ENCODE data around the gene ACTN3. TPM values are rescaled to one million over a fixed set of nuclear protein-coding genes. Genes with fewer than 3 reads are reported as not detected.
A peak's percentile ranks its signal among the peaks of the same experiment; 100 is the strongest.
"Not testable (repeated sequence)": the region's sequence is repeated elsewhere in the genome, so short reads cannot be mapped to it uniquely, and the experiment has no call there.

Gene ACTN3
- total RNA-seq, 6 experiments from 2014 or later, result not detected

- H3K4me3 ChIP-seq, result no peak overlapping the region
- no peak for DNase-seq
- H3K27me3 ChIP-seq, result no peaks in the 10 kb centered on the region
- ATAC-seq, result no peak
- peaks cover 0 to 10% (median 0%) of the 10 kb centered on the region in 4 donors for H3K4me1 ChIP-seq
- intact Hi-C loops (cut with DNase I), result no loop called here
- no peaks in the 10 kb centered on the region for H3K36me3 ChIP-seq
- H3K9me3 ChIP-seq, result no peaks in the 10 kb centered on the region
- 80% methylated on average over 1 of the region's 4 CpGs for WGBS (ENCODE audit: insufficient coverage, low coverage, low lambda C conversion rate, missing lambda C conversion rate)
- no peak overlapping the region for H3K27ac ChIP-seq
- TF ChIP-seq POLR2A (IDR thresholded peaks at IDR 0.05), result no peak
Observed at GRCh38 chr11:66541892-66542291, 4.8 kb upstream of the ACTN3 start.

DNA sequence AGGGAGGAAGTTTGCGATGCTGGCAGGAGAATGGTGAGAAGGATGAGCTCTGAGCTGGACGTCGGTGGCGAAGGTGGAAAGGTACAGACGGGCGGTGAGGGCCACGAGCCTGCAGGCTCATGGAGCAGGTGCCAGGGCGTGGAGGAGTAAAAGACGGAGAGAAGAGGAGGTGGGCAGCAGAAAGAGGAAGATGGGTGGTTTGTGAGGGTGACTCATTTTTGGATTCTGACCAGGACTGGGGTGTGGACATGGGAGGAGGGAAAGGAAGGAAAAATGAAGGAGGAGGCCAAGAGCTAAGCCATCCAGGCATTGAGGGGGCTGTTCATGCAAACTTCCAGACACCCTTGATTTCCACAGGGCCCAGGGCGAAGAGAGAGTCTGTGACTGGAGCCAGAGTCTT lies 4.3 kb upstream of the ACTN3 start:
- intact Hi-C loops (cut with DNase I), result no loop called here
- no peak for TF ChIP-seq POLR2A (IDR thresholded peaks at IDR 0.05)
- TF ChIP-seq CTCF (IDR thresholded peaks at IDR 0.05), result no peak
- Histone ChIP-seq H3K4me1 (peaks cover 0 to 10% (median 0%) of the 10 kb centered on the region in 4 donors), H3K4me3 (no peak overlapping the region), H3K27ac (no peak overlapping the region), H3K9me3 (no peaks in the 10 kb centered on the region), H3K36me3 (no peaks in the 10 kb centered on the region), H3K27me3 (no peaks in the 10 kb centered on the region)
- DNase-seq (no peak), ATAC-seq (no peak)
- WGBS (ENCODE audit: insufficient coverage, low coverage, low lambda C conversion rate, missing lambda C conversion rate), result 90% methylated on average over 10 of the region's 10 CpGs

DNA sequence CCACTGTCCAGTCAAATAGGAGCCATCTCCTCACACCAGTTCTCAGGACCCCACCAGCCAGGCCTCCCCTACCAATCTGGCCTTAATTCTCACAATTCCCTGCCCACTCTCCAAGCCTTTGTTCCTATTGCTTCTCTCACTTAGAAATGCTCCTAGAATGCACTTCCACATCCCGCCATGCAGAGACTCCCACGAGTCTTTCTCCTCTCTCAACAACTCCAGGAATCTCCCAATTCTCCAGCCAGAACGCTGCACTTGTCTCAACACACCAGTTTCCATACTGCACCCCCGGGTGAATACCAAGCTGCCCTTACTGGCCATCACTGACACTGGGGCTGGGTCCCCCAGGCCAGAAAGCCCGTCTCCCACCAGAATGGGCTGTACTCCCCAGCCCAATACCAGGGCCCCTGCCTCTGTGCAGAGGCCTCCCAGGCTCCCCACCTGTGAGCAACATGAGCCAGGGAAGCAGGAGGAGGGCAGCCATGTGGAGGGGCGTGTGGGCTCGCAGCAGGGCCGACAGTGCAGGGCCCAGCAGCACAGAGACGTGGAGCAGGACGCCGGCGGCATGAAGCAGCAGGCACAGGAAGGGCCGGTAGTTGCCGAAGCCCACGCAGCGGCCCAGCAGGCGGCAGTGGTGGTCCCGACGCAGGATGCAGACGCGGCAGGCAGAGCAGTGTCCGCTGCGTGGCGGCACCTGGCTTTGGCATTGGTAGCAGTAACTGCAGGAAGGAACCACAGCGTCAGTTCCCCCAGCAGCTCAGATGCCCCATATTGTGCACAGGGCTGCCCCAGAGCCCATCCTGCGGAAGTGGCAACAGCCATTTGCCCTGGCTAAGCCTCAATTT lies 3.2 kb upstream of the ACTN3 start:
- no peaks in the 10 kb centered on the region for H3K36me3 ChIP-seq
- TF ChIP-seq POLR2A (IDR thresholded peaks at IDR 0.05) (no peak), CTCF (IDR thresholded peaks at IDR 0.05) (peak; percentile 17 to 33 (median 22))
- 76% methylated on average over 5 of the region's 26 CpGs for WGBS (ENCODE audit: insufficient coverage, low coverage, low lambda C conversion rate, missing lambda C conversion rate)
- ATAC-seq (peak in 3 of 4 donors; percentile 1 to 6 (median 3)), DNase-seq (peak in 2 of 3 donors; percentile 60 to 65)
- H3K9me3 ChIP-seq, result no peaks in the 10 kb centered on the region
- H3K27me3 ChIP-seq, result no peaks in the 10 kb centered on the region
- intact Hi-C loops (cut with DNase I), result no loop called here
- H3K4me3 ChIP-seq, result no peak overlapping the region
- peaks cover 0 to 10% (median 0%) of the 10 kb centered on the region in 4 donors for H3K4me1 ChIP-seq
- H3K27ac ChIP-seq, result no peak overlapping the region

DNA sequence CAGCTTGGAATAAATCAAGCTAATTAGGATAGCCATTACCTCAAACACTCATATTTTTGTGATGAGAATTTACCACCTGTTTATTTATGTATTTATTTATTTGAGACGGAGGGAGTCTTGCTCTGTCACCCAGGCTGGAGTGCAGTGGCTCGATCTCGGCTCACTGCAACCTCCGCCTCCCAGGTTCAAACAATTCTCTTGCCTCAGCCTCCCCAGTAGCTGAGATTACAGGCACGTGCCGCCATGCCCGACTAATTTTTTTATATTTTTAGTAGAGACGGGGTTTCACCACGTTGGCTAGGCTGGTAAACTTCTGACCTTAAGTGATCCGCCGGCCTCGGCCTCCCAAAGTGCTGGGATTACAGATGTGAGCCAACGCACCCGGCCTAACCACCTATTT lies 1.8 kb upstream of the ACTN3 start:
- WGBS (ENCODE audit: insufficient coverage, low coverage, low lambda C conversion rate, missing lambda C conversion rate), result 71% methylated on average over 14 of the region's 14 CpGs
- H3K27me3 ChIP-seq; H3K27ac ChIP-seq; H3K36me3 ChIP-seq; DNase-seq; ATAC-seq; H3K9me3 ChIP-seq; H3K4me1 ChIP-seq; intact Hi-C loops (cut with DNase I): not testable (repeated sequence)
- H3K4me3 ChIP-seq, result peak overlapping the region; percentile 87 to 93 (median 88)

GRCh38 chr11:66545701-66546367 lies 869 bp upstream of the ACTN3 start, which contains the start of gene ZDHHC24:
TSS of gene ZDHHC24 (minus strand) at chr11:66546048. CDS start at chr11:66546003, 45 bp downstream.
- Histone ChIP-seq H3K9me3 (no peaks in the 10 kb centered on the region), H3K27ac (peak within 1 kb of the TSS in 2 of 3 donors; percentile 10 to 50), H3K27me3 (no peaks in the 10 kb centered on the region), H3K36me3 (no peaks in the 10 kb centered on the region), H3K4me3 (peak within 1 kb of the TSS; percentile 87 to 93 (median 88)), H3K4me1 (peaks cover 0 to 10% (median 0%) of the 10 kb centered on the region in 4 donors)
- intact Hi-C loops (cut with DNase I), result no loop called here
- ATAC-seq, result peak; percentile 97 to 98 (median 98)
- no peak for TF ChIP-seq CTCF (IDR thresholded peaks at IDR 0.05)
- peak; percentile 85 for TF ChIP-seq POLR2A (IDR thresholded peaks at IDR 0.05)
- WGBS (ENCODE audit: insufficient coverage, low coverage, low lambda C conversion rate, missing lambda C conversion rate), result 2% methylated on average over 13 of the region's 71 CpGs
- DNase-seq, result peak; percentile 98 to 99 (median 98)
